GM19023 (cell line): Measurements from ENCODE around the gene CMKLR1.

Experiments used
- ATAC-seq: cut with Tn5 transposase; IDR thresholded peaks from one replicate; pipeline ENCODE4 v1.9.1; 2021; ENCODE audit warnings: mild to moderate bottlenecking, moderate library complexity; ENCODE audit not compliant: unreplicated experiment

Gene CMKLR1

GRCh38 chr12:108317308-108318234 is 21.5 kb downstream of the CMKLR1 start:
- ATAC-seq: no peak

- ATAC-seq: no peak
These were observed 22.7 kb downstream of the CMKLR1 start for GRCh38 chr12:108316176-108317086.

DNA sequence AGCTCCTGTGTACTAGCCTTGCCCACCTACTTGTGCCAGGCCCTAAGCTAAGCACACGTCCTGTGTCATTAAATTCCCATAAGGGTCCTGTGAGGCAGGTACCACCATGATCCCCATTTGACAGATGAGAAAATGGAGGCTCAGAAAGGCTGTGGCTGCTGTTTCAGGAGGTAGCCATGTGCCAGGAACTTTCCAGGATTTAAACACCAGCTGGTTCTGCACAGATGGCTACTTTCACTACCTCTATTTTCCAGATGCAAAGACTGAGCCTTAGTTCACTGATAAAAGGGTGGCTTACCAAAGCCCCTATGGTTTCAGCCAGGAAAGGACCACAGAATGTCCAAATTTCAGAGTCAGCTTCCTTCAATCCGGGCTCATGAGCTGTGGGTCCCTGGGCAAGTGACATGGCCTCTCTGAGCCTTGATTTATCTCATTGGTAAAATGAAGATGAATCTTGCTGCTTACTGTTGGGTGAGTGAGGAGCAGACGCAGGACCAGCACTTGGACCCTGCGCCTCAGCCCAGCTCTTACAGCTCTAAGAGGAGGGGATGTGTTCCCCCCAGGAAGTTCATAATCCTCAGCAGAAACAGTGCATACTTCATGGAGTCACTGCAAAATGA is 23.5 kb downstream of the CMKLR1 start:
- ATAC-seq: no peak

GRCh38 chr12:108313606-108314351 is 25.3 kb downstream of the CMKLR1 start:
- ATAC-seq: no peak

DNA sequence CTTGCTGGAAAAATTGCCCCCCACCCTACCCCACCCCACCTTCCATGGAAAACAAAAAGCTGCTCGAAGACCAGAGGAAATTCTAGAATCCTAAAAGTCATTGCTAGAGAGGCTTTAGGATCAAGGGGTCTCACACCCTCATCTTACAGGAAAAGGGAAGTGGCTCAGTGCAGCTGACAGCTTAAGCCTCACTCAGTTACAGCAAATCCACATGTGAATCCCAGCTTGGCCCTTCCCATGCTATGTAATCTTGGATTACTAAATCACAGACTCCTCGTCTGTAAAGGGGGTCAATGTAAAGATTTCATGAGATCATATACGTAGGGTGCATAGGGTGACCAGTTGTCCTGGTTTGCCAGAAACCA is 25.9 kb downstream of the CMKLR1 start:
- no peak for ATAC-seq

- ATAC-seq: no peak
These were observed 26.4 kb downstream of the CMKLR1 start for GRCh38 chr12:108312693-108313189.

- ATAC-seq: no peak
These were observed 26.9 kb downstream of the CMKLR1 start for GRCh38 chr12:108312073-108312659.

GRCh38 chr12:108311605-108312004 is 27.5 kb downstream of the CMKLR1 start:
- no peak for ATAC-seq

GRCh38 chr12:108310489-108310888 is 28.6 kb downstream of the CMKLR1 start:
- no peak for ATAC-seq

DNA sequence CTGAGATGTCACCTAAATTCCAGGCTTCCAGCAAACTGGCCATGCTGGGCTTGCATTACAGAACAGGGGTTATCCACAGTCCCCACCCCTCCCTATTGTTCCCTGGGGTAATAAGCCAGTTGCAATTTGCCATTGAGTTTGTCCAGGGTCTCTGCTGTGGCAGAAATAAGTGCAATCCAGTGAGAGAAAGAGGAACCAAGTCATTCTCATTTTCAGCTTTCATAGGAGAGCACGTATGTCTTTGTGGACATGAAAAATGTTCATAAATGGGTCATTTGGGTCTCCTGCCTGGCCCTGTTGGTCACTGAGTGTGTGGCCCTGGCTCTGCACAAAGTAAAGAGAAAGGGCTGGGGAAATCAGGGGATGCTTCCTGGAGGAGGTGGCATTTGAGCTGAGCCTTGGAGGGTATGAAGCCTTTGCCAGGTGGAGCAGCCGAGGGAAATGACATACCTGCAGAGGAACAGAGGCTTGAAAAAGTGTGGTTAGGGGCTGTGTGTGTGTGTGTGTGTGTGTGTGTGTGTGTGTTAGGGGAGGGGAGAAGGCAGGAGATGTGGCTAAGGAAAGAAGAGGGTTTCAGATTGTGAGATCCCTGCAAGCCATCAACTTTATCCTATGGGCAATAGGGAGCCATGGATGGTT is 29.3 kb downstream of the CMKLR1 start:
- no peak for ATAC-seq

DNA sequence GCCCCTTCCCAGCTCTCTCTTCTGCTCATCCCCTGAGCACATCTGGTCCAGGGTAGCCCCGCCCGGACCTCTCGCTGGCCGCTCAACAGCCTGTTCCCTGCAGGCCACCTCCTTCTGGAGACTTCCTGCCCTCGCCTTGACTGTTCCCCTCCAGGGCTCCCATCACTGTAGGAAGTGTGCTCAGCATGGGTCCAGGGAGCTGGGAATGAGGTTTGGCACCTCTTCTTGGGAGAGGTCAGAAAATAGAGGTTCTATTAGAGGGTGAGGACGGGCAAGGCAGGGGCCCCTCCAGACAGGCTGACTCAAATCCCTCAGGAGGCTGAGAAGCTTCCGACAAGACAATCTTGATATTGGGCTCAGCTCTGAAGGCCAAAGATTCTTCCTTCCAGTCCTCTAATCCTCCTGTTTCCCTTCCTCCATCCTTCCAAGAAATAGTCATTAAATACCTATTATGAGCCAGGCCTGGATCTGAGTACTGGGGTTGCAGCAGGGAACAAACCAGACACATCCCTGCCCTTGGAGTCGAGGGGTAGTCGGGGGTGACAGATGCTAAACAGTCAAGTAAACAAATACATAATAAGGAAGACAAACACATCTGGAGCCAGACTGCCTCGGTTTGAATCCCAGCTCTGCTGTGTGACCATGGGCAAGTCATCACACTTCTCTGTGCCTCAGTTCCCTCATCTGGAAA is 30.6 kb downstream of the CMKLR1 start:
- no peak for ATAC-seq

- no peak for ATAC-seq
These were observed 32.1 kb downstream of the CMKLR1 start for GRCh38 chr12:108307006-108307405.

GRCh38 chr12:108306506-108306905 is 32.6 kb downstream of the CMKLR1 start:
- no peak for ATAC-seq

DNA sequence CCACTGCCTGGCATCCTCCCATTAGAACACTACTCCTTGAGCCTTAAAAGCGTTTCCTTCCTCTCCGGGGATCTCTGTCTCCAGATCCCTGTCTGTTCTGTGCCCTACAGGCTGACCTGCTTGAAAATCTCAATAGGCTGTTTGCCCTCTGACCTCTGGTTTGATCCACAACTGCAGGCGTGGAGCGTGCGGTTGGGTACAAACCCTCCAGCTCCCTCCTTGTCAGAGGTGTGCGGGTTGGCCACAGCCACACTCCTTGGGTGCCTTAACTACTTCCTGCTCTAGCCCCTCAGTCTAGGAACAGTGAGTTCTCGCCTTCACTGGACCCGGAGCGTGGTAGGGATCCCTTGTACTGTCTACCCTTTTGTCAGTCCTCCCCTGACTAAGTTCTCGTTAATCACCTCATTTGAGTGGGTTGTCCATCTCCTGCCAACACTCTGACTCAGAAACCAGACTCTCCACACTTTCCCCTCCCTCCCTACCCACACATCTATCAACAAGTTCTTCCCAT is 33.1 kb downstream of the CMKLR1 start:
- no peak for ATAC-seq

DNA sequence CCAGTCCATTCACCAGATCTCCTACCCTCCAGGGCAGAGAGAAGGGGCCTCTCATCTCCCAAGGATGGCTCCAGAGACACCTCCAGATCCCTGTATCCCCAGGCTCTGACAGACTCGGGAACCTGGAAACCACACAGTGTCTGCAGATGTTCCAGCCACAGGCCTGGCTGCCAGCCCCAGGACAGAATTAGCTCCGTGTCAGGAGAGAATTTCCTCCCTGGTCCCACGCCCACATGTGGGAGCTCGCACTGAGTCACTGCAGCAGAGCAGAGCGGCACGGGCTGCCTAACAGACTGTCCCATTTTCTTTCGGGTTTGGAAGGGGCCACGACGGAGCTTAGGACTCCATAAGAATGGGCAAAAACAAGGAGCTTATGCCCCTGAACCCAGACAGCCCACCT is 33.6 kb downstream of the CMKLR1 start:
- ATAC-seq: no peak

DNA sequence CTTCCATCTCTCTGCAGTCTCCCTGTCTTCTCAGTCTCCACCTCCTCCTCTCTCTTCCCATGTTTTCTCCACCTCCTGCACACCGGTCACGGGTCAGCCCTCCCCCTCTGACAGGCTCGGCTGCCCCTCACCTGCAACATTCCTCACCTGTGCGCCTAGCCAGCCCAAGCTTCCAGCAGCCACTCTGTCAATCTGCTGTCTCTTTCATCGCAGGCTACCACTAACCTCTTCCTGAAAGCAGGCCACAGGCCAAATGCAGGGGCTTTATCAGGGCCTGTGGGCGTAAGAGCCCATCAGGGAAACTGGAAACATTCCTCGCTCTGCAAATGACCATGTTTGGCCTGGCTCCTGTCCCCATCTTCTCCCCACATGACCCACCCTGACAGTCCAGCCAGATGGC is 34.5 kb downstream of the CMKLR1 start:
- no peak for ATAC-seq

DNA sequence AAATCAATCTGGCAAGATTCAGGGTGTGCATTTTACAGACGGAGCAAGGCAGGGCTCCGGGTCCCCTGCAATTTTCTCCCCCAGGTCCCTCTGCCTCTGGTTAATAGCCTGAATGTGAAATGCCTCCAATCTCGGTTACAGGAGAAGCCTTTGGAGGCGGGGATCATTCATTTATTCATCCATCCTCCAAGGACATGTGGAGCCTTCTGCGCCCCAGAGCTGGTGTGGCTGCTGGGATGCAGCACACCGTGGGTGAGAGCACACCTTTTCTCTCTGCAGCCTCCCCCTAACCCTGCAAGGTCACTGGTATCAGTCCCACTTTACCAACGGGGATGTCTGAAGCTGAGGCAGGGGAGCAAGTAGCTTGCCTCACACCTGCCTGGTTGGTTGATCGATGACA is 35.4 kb downstream of the CMKLR1 start:
- ATAC-seq: no peak

DNA sequence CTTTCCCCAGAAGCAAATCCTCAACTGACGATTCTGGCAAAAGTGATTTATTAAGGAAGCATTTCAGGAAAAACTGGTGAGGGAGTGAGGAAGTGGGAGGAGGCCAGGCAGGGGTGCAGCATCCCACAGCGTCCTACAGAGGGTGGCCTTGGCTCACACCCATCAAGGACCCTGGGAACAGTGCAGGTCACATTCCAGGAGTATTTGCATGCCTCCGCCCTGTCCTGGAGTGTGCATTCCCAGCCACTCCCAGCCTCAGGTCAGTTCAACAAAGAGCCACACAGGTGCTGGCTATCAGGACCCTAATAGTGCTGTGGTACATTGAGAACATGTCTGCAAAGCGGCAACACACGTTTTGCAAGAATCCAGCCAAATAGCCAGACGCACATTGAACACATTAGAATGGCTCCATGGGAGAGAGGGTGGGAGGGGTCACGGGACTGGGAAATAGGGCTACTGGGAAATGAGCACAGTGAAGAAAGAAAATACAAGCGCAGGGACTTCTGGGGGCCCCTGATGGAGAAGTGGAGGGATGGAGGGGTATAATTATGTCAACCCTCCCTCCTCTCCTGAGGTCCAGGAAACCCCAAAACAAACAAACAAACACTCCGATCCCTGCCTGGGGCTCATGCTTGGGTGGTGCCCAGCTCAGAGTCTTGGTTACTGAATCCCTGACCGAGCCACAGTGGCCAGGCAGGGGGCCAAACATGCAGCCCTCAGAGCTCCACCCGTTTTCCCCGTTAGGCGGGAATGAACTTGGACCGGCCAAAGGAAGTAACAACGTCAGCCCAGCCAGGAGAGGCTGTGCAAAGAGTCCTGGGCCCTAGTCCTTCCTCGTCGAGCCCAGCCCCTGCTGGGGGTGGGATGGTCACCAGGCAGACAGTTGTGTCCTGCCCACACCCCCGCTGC is 36.5 kb downstream of the CMKLR1 start:
- ATAC-seq: no peak
